ENCODE data around the gene DENND11.

Gene DENND11, protein sequence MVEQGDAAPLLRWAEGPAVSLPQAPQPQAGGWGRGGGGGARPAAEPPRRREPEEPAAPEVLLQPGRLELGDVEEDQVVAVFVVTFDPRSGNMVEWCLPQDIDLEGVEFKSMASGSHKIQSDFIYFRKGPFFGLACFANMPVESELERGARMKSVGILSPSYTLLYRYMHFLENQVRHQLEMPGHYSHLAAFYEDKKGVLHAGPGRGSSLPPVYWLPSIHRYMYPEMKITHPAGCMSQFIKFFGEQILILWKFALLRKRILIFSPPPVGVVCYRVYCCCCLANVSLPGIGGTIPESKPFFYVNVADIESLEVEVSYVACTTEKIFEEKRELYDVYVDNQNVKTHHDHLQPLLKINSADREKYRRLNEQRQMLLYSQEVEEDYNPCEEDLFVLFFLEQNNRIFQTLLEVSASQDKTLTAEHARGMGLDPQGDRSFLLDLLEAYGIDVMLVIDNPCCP

DNA sequence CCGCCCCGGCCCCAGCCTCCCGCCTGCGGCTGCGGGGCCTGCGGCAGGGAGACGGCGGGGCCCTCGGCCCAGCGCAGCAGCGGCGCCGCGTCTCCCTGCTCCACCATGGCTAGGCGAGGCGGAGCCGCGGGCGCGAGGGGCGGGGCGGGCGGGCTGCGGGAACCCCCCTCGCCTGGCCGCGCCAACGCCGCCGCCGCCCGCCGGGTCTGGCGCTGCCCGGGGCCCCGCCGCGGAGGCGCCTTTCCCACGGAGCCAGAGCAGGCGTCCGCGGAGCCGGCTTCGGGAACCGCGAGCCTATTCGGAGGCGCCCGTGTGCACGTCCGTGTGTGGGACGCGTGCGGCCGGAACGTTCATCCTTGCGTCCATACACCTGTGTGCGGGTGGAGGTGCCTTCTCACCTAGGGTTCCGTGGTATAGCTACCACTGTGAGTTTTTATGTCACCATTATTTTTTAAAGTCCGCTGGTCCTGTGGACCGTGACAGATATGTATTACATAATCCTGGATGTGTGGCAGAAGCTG is at the start of gene DENND11:
Gene DENND11 (minus strand): TSS at position 120 of the 521 bp plus-strand sequence. CDS start 13 bp downstream, at position 107.
- DNase-seq: peak; percentile 42 to 49

DNA sequence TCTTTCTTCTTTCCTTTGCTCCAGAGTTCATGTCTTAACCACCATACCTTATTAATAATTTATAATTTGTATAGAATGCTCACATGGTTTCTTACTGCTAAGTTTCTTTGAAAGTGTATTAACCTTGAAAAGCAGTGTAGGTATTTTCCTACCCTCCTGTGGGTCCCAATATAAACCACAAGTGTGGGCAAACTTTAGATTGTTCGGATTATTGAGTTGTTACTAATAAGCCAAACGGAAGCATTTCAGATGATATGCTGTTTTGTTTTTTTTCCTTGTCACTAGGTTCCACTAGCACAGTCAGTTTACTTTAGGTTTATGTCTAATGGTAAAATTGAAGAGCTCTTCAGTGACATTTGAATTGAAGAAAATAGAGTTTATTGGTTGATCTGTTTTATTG is 46.4 kb upstream of the DENND11 start:
- DNase-seq: no peak

DNA sequence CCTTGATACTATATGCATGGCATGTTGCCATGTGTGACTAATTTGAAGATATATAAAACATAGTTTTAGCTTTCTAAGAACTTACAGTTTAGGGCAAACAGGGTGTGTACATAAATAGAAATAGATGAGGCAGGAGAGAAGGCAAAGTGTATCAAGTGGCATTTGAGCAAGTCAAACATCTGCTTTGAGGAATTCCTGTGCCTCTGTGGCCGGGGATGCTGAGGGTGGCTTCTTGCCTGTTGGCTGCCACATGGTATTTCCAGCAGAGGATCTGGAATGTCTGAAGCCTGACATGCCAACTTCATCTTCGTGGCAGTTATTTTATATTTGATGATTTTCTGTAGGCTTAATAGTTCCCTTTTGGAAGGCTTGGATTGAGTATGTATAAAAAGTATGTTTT is 42.2 kb upstream of the DENND11 start:
- DNase-seq: no peak

DNA sequence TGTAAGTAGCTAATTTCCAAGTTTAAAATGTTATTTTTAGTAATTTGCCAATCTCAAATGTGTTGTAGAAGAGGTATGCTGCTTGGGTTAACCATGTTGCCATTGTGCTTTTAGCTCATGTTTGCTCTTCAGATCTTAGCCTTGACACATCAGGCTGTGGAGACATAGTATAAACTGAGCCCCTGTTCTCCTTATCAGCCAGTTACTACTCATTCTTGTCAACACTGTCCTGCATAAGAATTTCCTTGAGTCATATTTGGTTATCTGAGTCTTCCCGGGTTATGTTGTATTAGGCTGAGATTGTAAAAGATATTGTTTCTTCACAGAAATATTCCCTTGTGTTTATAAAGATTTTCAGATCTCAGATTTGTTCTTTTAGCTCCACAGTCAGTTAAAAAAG is 40.3 kb upstream of the DENND11 start:
- DNase-seq: no peak

DNA sequence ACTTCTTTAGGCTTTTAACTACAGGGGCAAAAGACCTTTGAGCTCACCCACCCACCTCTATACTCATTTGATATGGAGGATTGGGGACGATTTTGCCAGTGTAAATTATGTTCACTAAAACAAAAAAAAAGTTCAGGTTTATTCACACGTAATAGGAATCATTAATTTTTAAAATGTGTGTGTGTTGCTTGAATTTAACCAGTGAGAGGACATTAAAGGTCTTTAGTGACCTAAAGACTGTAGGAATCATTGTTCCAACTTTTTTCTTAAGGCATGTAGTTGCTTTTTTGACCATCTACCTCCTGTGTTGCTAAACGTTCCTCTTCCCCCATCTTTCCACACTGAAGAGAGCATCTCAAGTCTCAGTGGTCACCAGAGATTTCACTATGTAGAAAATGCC is 37.3 kb upstream of the DENND11 start:
- no peak for DNase-seq

DNA sequence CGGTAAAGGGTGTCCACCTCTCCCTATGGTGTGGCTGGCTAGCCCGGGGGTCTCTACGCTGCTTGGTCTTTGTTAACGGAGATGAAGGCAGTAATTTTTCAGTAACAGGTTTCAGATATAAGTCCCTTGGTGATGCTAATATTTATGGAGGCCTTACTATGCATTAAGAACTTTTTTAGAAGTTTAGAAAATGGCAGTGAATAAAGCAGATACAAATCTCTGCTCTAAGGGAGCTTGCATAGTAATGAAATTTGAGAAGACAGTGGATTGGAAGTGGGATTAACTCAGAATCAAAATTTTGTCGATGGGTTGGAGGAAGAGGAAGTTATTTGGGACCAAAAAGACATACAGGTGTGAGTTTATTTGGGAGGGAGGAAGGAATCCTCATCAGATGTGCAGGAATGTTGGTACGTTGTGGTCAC is 36.6 kb upstream of the DENND11 start:
- DNase-seq: no peak

DNA sequence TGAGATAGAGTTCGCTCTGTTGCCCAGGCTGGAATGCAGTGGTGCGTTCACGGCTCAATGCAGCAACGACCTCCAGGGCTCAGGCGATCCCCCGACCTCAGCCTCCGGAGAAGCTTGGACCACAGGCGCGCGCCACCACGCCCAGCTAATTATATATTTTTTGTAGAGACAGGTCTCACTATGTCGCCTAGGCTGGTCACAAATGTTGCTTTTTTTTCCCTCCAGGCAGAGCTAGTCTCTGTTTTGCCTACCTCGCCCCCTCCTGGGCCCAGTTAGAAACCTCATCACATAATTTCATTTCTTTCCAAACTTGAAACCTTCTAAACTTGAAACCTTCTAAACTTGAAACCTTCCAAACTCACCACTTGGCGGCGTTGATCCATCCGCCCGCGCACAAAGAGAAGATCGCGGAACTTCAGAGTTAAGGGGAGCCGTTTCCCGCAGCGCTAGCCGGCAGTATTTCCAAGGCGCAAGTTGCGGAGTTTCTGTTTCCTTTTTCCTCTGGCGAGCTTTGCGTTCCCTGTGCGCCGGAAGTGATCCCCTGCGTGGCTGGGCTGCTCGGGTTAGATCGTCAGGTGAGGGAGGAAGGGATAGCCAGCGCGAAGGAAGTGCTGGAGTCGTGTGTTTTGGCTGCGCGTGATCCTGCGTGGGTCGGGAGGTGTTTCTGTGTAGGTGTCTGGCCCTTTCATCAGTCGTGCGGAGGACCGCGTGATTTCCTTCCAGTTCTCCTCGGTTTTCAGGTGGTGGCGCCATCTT is 36.0 kb upstream of the DENND11 start, which contains the start of gene SSBP1:
Gene SSBP1 (plus strand): TSS at position 523 of the 756 bp plus-strand sequence. CDS start 809 bp downstream, outside the sequence.
- peak; percentile 89 to 90 for DNase-seq

DNA sequence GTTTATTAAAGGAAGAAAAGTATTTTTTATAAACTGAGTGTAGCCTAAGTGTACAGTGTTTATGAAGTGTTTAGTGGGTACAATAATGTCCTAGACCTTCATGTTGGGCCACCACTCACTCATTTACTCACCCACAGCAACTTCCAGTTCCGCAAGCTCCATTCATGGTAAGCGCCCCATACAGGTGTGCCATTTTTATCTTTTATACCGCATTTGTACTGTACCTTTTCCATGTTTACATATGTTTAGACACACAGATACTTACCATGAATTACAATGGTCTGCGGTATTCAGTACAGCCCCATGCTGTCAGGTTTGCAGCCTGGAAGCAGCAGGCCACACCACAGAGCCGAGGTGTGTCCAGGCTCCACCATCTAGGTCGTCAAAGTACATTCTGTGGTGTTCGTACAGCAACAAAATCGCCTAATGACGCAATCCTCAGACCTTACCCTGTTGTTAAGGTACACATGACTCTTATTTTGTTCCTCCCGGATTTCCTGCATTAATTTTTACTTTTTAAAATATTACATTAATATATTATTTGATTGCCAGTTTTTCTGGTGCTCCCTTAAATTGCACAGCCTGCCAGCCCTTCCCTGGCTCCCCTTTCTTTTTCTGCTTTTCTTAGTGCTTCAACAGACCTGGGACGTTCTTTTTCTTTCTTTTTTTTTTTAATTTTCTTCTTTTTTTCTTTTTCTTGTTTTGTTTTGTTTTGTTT is 35.3 kb upstream of the DENND11 start:
- peak in 1 of 2 donors; percentile 5 for DNase-seq

DNA sequence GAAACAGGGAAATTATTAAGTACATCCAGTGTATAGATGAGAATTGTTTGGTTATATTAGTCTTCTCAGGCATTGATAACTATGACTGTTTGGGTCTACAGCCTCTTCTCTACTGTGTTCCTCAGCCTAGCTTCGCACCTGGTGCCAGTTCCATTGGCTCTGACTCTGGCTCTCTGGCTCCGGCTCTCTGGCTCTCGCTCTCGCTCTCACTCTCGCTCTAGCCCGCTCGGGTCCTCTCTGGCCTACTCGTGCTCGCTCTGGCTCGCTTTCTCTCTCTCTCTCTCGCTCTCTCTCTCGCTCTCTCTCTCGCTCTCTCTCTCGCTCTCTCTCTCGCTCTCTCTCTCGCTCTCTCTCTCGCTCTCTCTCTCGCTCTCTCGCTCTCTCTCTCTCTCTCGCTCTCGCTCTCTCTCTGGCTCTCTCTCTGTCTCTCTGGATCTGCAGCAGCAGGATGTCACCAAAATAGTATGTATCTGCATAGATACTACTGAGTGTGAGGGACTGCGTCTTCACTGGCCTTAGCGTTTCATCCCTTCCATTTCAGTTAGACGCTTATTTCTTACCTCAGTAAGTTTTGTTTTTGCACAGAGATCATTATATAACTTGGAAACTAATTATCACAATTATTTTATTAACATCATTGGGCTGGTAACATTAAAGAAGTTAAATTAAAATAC is 29.6 kb upstream of the DENND11 start:
- DNase-seq: no peak

DNA sequence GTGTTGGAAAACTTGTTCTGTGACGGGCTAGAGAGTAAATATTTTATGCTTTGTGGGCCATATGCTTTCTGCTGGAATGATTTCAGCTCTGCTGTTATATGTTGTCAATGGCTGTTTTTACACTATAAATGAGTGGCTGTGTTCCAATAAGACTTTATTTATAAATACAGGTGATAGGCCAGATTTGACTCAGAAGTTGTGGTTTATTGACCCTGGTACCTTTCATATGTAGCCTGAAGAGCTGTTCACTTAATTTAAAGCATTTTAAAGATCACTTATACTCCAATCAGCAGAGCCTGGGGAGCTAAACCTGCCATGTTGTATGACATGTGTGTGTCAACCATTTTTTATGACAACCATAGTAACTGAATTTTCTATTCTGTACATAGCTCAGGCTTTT is 27.1 kb upstream of the DENND11 start:
- no peak for DNase-seq

DNA sequence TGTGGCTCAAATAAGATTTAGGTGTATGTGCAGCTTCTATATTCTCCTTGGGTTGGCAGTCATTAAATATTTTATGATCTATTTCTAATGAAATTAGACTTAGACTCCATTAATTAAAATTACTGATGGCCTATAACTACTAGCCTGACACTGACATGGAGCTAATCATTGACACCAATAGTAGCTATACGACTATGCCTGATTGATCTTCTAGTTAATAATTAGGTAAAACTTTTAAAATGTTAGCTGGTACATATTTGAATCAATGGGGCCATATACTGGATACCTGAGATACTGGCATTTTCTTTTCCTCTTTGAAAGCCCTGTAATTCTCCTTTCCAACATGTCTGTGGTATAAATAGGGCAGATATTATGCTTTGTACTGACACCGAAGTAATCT is 20.6 kb upstream of the DENND11 start:
- DNase-seq: no peak

DNA sequence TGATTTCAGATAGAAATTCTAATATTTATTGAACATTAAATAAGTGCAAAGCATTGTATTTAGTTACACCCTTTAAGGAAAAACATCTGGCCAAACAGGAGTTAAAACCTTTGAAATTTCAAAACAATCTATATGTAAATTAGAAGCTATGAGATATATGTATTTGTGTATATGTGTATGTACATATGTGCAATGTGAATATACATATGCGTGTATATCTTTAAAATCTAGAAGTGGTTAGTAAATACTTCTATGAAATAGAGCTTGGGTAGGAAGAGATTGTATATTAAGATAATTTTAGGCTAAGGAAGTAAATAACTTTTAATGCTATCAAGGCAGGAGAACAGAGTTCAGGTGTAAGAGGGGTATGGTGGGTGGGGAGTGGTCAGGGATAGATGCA is 15.5 kb upstream of the DENND11 start:
- DNase-seq: no peak

DNA sequence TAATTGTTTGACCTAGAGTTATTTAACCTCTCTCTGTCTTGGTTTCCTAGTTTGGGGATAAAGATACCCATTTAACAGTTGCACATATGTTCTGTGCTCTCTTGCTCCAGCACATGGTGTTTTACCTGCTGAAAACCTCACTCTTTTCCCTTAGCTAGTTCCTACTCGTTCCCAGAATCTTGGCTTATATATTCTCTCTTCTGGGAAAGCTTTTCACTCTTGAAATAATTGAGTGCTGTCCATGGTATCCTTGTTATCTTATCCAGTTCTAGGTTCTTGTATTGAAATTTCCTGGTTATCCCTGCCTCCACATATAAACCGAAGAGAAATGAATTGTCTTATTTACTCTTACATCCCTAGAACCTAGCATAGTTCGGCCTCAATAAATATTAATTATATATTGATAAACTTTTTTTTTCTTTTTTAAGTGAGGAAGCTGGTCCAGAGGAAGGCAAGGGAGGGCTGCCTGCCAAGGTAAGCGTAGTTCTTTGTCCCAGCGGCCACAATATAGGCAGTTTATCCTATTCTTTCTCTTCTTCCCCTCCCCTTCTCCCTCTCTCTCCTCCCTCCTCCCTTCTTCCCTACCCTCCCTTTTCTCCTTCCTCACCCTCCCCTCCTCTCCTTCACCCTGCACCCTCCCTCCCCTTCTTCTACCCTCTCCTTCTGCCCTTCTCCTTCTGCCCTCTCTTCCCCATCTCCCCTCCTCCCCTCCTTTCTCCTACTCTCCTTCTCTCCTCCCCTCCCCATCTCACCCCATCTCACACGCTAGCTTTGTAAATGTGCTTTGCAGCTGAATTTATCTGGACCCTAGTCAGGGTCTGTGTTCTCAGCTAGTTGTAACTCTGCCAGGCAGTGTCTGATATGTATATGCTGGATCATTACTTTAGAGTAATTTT is 14.1 kb upstream of the DENND11 start:
- no peak for DNase-seq

DNA sequence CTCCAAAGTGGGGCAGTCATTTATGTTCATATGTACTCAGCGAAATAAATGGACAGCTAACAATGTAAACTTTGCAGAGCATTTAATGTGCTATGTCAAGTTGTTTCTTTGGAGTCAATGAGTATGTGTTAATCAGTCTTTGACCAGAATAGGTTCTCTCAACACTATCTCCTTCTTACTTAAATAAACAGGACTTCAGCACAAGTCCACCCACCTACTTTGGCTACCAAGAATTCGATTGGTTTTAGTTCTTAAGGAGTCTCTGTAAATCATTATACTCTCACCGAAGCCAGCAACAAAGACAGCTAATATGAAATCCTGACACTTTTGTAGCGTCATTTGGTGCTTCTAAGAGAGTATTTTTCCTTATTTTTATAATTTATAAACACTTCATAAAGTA is 13.1 kb upstream of the DENND11 start:
- DNase-seq: no peak

DNA sequence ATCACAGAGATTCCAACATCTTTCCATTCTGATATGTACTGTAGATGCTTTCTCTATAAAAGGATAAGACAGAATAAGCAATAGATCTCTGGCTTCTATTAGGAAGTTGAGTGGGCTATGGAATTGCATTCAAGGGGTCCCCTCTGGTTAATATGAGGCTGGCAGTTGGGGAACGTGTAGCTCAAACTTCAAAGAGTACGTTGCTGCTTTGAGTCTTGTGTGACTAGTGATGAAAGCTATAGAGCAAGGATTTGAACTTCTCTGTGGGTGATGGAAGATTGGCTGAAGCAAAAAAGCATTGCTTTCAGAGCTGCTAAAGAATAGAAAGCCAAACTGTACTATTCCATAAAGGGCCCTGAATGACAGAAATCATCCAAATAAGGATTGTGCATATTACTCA is 12.6 kb upstream of the DENND11 start:
- no peak for DNase-seq

DNA sequence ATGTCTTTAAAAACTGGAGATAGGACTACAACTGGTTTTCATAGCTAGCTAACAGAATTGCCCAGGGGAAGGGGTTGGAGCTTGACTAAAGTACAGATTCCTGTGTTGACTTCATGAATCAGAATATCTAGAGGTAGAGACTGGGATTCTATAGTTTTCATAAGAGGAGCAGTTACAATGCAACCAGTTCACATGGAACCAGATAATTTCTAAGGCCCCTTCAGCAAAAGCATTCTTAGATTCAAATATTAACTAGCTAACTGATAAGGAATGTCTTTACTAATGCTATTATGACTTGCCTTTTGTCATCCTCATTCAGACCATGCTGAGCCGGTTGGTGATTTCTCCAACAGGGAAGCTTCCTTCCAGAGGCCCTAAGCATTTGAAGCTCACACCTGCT is 11.9 kb upstream of the DENND11 start:
- DNase-seq: no peak

DNA sequence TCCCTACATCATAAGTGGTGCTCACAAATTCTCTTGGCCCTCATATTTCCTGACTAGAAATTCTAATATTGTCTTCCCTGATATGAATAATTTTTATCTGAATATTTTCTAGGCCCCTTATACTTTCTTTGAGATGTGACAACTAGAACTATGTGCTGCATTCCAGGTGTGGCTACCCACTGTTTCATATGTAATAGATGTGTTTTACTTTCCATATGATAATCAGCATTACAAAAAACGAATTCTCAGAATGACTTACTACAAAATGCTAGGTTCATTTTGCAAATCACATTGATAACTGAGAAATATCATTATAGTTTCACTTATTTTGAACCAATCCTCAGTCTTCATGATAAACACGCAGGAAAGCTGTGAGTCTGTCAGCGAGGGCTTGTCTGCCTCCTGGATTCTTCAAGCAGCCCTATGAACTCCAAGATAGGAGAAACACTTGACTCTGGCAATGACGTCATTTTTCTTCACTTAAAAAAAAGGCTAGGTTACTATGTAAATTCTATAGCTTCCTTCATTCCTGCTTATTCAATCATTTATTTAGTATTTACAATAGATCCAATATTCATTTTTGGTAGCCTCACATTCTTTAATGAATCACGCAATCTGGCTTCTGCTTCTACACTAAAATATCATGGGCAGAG is 10.8 kb upstream of the DENND11 start:
- no peak for DNase-seq

DNA sequence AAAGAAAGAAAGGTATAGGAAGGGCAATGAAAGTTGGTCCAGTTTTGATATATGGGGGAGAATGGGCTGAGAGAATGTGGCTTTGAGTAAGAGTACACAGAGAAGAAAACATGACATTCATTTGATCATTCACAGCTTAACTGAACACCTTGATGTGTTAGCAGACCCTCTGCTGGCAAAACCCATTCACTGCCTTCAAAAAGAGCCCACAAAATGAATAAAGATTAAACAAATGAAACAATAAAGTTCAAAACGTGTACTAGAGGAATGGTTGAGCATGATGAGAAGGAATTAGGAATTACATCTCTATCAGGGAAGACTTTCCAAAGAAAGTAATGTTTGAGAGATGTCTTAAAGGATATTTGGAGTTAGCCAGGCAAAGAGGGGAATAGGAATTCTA is 8.3 kb upstream of the DENND11 start:
- DNase-seq: no peak

DNA sequence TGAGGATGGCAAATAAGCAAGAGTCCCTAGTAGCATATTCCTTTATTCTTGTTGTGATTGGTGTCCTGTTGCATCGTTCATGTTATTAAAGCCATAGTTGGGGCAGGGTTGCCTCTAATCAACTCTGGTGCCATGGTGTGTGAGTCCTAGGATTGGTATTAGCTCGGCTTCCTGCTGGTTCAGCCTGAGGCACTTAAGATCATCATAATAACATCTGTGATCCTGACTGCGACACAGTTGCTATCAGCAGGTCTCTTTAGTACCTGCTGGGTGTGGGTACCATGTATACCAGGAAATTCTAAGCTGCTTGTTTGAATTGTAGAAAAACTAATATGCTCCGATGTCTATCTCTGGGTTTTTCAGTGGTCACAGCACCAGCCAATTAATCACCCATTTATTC is 7.8 kb upstream of the DENND11 start:
- no peak for DNase-seq

DNA sequence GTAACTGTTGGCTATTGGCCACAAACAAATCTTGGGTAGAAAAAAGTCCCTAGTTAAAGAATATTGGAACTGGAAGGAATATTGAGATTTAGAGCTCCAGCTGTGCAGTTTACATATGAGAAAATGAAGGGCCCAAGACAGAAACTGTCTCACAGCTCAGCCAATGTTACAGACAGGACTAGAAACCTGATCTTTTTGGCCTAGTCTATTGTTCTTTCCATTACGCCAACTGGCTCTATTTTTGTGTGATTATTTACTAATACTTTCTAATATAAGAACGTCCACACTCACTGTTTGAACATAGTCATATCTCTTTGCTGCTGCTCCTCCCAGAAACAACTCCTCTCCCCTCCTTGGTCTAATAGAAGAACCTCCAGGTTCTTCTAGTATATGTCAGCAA is 7.4 kb upstream of the DENND11 start:
- DNase-seq: no peak

DNA sequence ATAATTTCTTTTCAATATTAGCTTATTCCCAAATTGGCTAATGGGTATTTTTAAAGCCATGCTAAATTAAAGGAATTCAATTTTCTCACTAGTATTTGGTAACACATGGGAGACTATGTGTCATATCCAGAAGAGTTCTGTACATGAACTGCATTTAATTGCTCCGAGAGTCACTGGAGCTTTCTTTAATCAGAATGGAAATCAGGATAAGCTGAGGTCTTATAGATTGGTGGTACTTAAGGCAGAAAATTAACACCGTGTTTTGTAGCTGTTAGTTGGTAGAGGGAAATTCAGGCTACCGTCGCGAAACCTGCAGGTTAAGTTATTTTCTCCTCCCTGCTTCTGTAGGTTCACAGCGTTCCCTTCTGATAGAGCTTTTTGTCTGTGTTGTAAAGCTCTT is 6.4 kb upstream of the DENND11 start, which contains the start of gene WEE2:
Gene WEE2 (plus strand): TSS at position 3 of the 400 bp plus-strand sequence. CDS start 406 bp downstream, outside the sequence.
- no peak for DNase-seq

Data from activated CD4-positive, alpha-beta T cell treated with anti-CD3 and anti-CD28 coated beads for 4 hours (primary cell).